HepG2 (cell line): ENCODE data around the gene NPHS1. TPM values are rescaled to one million over a fixed set of nuclear protein-coding genes. Genes with fewer than 3 reads are reported as not detected.

Source experiments
- ARID5B ChIP-seq: IDR thresholded peaks from 2 replicates; pipeline ENCODE4 v1.4.0; 2020; ENCODE audit warnings: mild to moderate bottlenecking, missing genetic modification reagents
- E2F5 ChIP-seq: sonication (generic); formaldehyde crosslinking; conservative IDR thresholded peaks from 2 replicates; pipeline ENCODE4 v1.4.0; 2020; ENCODE audit warnings: missing genetic modification reagents
- FOXP1 ChIP-seq, 2 experiments: fragments of 450-650 bp in 1 of 2; IDR thresholded peaks; 2 replicates each; pipeline ENCODE4 v1.6.1; 2017 to 2018; ENCODE audit warnings: antibody characterized with exemption in 1 of 2
- JUND ChIP-seq: sonication (generic); formaldehyde crosslinking; IDR thresholded peaks from 2 replicates; pipeline ENCODE4 v1.8.0; 2022; ENCODE audit warnings: mild to moderate bottlenecking, missing genetic modification reagents
- MEIS2 ChIP-seq: sonication (generic); formaldehyde crosslinking; IDR thresholded peaks from 2 replicates; pipeline ENCODE4 v1.9.0; 2021; ENCODE audit warnings: mild to moderate bottlenecking, missing genetic modification reagents
- NFIB ChIP-seq: sonication (generic); formaldehyde crosslinking; IDR thresholded peaks from 2 replicates; pipeline ENCODE4 v1.9.0; 2021; ENCODE audit warnings: missing genetic modification reagents, mild to moderate bottlenecking, borderline replicate concordance
- NRL ChIP-seq: sonication (generic); formaldehyde crosslinking; IDR thresholded peaks from 2 replicates; pipeline ENCODE4 v1.5.0; 2020; ENCODE audit warnings: missing genetic modification reagents, mild to moderate bottlenecking, moderate library complexity, borderline replicate concordance
- PATZ1 ChIP-seq: sonication (generic); formaldehyde crosslinking; IDR thresholded peaks from 2 replicates; pipeline ENCODE4 v1.4.0; 2020; ENCODE audit warnings: missing genetic modification reagents
- RORA ChIP-seq: sonication (generic); formaldehyde crosslinking; IDR thresholded peaks from 2 replicates; pipeline ENCODE4 v1.5.0; 2020; ENCODE audit warnings: mild to moderate bottlenecking, missing genetic modification reagents, moderate library complexity
- SATB2 ChIP-seq: sonication (generic); formaldehyde crosslinking; IDR thresholded peaks from 2 replicates; pipeline ENCODE4 v1.5.0; 2020; ENCODE audit warnings: missing genetic modification reagents
- SRSF4 ChIP-seq: fragments of 200-400 bp; formaldehyde crosslinking; IDR thresholded peaks from one replicate; pipeline ENCODE4 v1.6.1; 2018; ENCODE audit warnings: mild to moderate bottlenecking, low read depth, low read length, moderate library complexity; ENCODE audit not compliant: poor library complexity, severe bottlenecking
- TRAFD1 ChIP-seq: sonication (generic); formaldehyde crosslinking; IDR thresholded peaks from 2 replicates; pipeline ENCODE4 v1.5.1; 2020; ENCODE audit warnings: missing genetic modification reagents, mild to moderate bottlenecking, borderline replicate concordance
- ZNF543 ChIP-seq: sonication (generic); formaldehyde crosslinking; IDR thresholded peaks from 2 replicates; pipeline ENCODE4 v1.4.0; 2020; ENCODE audit warnings: mild to moderate bottlenecking, missing genetic modification reagents
- ZNF574 ChIP-seq: sonication (generic); formaldehyde crosslinking; IDR thresholded peaks from 2 replicates; pipeline ENCODE4 v1.4.0; 2020; ENCODE audit warnings: missing genetic modification reagents
- ZNF576 ChIP-seq: sonication (generic); formaldehyde crosslinking; IDR thresholded peaks from 2 replicates; pipeline ENCODE4 v1.4.0; 2020; ENCODE audit warnings: mild to moderate bottlenecking, missing genetic modification reagents
- ZNF775 ChIP-seq: sonication (generic); formaldehyde crosslinking; IDR thresholded peaks from 2 replicates; pipeline ENCODE4 v1.4.0; 2020; ENCODE audit warnings: missing genetic modification reagents, mild to moderate bottlenecking, moderate library complexity, borderline replicate concordance
- ZNF850 ChIP-seq: sonication (generic); formaldehyde crosslinking; conservative IDR thresholded peaks from 2 replicates; pipeline ENCODE4 v1.9.0; 2021; ENCODE audit warnings: mild to moderate bottlenecking, missing genetic modification reagents
- polyA plus RNA-seq, 8 experiments: library from polyadenylated mRNA; depleted of rRNA in 3 of 8; stranded (reverse) in 7 of 8; unstranded in 1 of 8; fragments of >200 nt; fragmentation: Illumina TruSeq in 4 of 8; extraction: Trizol in 4 of 8; gene quantifications; 2 replicates each; pipeline versions ENCODE4 v1.2.1 to v1.2.3, GENCODE V29; 2011 to 2016; ENCODE audit warnings: low read depth in 4 of 8, missing spikeins in 1 of 8, mixed read lengths in 1 of 8; ENCODE audit not compliant: insufficient read depth in 1 of 8
- total RNA-seq, 5 experiments: library from RNA; depleted of rRNA; stranded (reverse); fragments of >200 nt; fragmentation: Illumina TruSeq; extraction: Trizol; gene quantifications; 2 replicates each; pipeline ENCODE4 v1.2.3, GENCODE V29; 2016; ENCODE audit warnings: low read depth in 1 of 5

Gene NPHS1
- total and polyA plus RNA-seq, 2 of the 13 experiments (the other 11 are each of a cell fraction or from before 2014, with no cell fraction given) = not detected

GRCh38 chr19:35879770-35880317 lies 27.5 kb upstream of the NPHS1 start (continued):
- TF ChIP-seq NRL (CRISPR knock-in tag) = peak; percentile 81
- TF ChIP-seq ARID5B (CRISPR knock-in tag) = peak; percentile 77
- peak; percentile 91 for TF ChIP-seq ZNF543
- TF ChIP-seq SRSF4 = no peak
- no peak for TF ChIP-seq JUND (CRISPR knock-in tag)
- no peak; the same call in 1 of the 2 replicates for TF ChIP-seq TRAFD1 (CRISPR knock-in tag)
- no peak for TF ChIP-seq ZNF576 (CRISPR knock-in tag)
- no peak for TF ChIP-seq RORA (CRISPR knock-in tag)
- TF ChIP-seq MEIS2 (CRISPR knock-in tag) = peak; percentile 97
- 0 out of 2 replicates have a peak, but pooled peaks have one; percentile 60 for TF ChIP-seq ZNF775 (CRISPR knock-in tag)
- TF ChIP-seq ZNF850 (CRISPR knock-in tag) = no peak
- no peak for TF ChIP-seq FOXP1 (IDR thresholded peaks at IDR 0.05)
- no peak for TF ChIP-seq FOXP1 (CRISPR knock-in tag; IDR thresholded peaks at IDR 0.05)
- TF ChIP-seq NFIB (CRISPR knock-in tag) = no peak
- TF ChIP-seq E2F5 (CRISPR knock-in tag) = peak; percentile 83
- TF ChIP-seq SATB2 = peak; percentile 96
- TF ChIP-seq PATZ1 (CRISPR knock-in tag) = peak; percentile 55
- TF ChIP-seq ZNF574 = peak; percentile 75
